Stimulated activated CD8-positive, alpha-beta memory T cell treated with anti-CD3 and anti-CD28 coated beads, Interleukin-7, amount 100 ng/mL, for 48 hours (primary cell): ENCODE data around the gene CRLF2.
"Not testable (repeated sequence)": the region's sequence is repeated elsewhere in the genome, so short reads cannot be mapped to it uniquely, and the experiment has no call there.

Experiments used
- DNase-seq, 2 donors: peaks; one replicate each; pipeline ENCODE4 v3.0.0-alpha.2; 2020; ENCODE audit warnings: low read depth in 1 of 2; ENCODE audit errors: extremely low read depth in 1 of 2

The CRLF2 gene

GRCh38 chrX:1212532-1212931, at the start of gene CRLF2:
CRLF2 (minus strand) TSS chrX:1212649; CDS start chrX:1212634, 15 bp downstream.
- peak in 1 of 2 donors; percentile 21 for DNase-seq

GRCh38 chrX:1261771-1262170, 49.3 kb upstream of the CRLF2 start:
- DNase-seq: not testable (repeated sequence)

GRCh38 chrX:1261285-1261684, 48.8 kb upstream of the CRLF2 start:
- DNase-seq: no peak

GRCh38 chrX:1252861-1253260, 40.4 kb upstream of the CRLF2 start:
- DNase-seq: no peak

GRCh38 chrX:1249101-1249887, 36.8 kb upstream of the CRLF2 start:
- DNase-seq: peak in 1 of 2 donors; percentile 34

GRCh38 chrX:1248331-1249061, 36.0 kb upstream of the CRLF2 start:
- no peak for DNase-seq

- DNase-seq: peak; percentile 57 to 61
These were observed 34.4 kb upstream of the CRLF2 start for GRCh38 chrX:1246816-1247215.

GRCh38 chrX:1244164-1245076, 32.0 kb upstream of the CRLF2 start:
- DNase-seq: no peak

- peak in 1 of 2 donors; percentile 45 for DNase-seq
These were observed 30.5 kb upstream of the CRLF2 start for GRCh38 chrX:1242891-1243402.

GRCh38 chrX:1240551-1240950, 28.1 kb upstream of the CRLF2 start:
- DNase-seq: not testable (repeated sequence)

- DNase-seq: peak; percentile 22 to 26
These were observed 27.3 kb upstream of the CRLF2 start for GRCh38 chrX:1239681-1240142.

GRCh38 chrX:1231850-1232465, 19.5 kb upstream of the CRLF2 start:
- DNase-seq: no peak

GRCh38 chrX:1228101-1228500, 15.7 kb upstream of the CRLF2 start:
- DNase-seq: not testable (repeated sequence)

- no peak for DNase-seq
These were observed 13.8 kb upstream of the CRLF2 start for GRCh38 chrX:1226249-1226648.

GRCh38 chrX:1224954-1225353, 12.5 kb upstream of the CRLF2 start:
- no peak for DNase-seq

- no peak for DNase-seq
These were observed 10.8 kb upstream of the CRLF2 start for GRCh38 chrX:1223242-1223600.

- no peak for DNase-seq
These were observed 10.2 kb upstream of the CRLF2 start for GRCh38 chrX:1222531-1223241.

GRCh38 chrX:1221296-1221845, 8.9 kb upstream of the CRLF2 start:
- DNase-seq: no peak

GRCh38 chrX:1218286-1218685, 5.8 kb upstream of the CRLF2 start:
- DNase-seq: no peak
